DMS153 (cell line): ENCODE measurements around the gene ITPR1.

Experiments used
- DNase-seq: peaks from one replicate; lab custom pipeline; 2025; lab: John Stamatoyannopoulos, UW

The ITPR1 gene

DNA sequence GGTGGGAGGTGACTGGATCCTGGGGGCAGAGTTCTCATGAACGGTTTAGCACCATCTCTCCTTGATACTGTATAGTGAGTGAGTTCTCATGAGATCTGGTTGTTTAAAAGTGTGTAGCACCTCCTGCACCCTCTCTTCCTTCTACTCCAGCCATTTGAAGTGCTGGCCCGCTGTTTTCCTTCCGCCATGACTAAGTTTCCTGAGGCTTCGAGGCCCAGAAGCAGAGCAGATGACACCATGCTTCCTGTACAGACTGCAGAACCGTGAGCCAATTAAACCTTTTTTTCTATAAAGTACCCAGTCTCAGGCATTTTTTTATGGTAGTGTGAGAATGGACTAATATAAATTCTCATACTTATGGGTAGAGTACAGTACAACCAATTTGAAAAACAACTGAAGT lies 362.5 kb downstream of the ITPR1 start:
- no peak for DNase-seq

- DNase-seq, result no peak
These were observed 363.0 kb downstream of the ITPR1 start for GRCh38 chr3:4856136-4856535.

DNA sequence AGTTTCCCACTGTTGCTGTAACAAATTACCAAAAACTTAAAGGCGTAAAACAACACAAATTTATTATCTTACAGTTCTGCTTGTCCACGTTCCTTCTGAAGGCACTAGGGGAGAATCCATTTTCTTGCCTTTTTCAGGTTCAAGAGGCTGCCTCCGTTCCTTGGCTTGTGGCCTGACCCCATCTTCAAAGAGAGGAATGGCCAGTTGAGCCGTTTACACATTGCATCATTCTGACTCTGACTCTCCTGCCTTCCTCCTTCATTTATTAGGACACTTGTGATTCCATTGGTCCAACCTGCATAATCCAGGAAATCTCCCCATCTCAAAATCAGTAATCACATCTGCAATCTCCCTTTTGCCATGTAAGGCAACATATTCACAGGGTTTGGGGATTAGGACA lies 363.4 kb downstream of the ITPR1 start:
- no peak for DNase-seq

GRCh38 chr3:4856986-4857385 lies 363.8 kb downstream of the ITPR1 start:
- DNase-seq, result no peak

DNA sequence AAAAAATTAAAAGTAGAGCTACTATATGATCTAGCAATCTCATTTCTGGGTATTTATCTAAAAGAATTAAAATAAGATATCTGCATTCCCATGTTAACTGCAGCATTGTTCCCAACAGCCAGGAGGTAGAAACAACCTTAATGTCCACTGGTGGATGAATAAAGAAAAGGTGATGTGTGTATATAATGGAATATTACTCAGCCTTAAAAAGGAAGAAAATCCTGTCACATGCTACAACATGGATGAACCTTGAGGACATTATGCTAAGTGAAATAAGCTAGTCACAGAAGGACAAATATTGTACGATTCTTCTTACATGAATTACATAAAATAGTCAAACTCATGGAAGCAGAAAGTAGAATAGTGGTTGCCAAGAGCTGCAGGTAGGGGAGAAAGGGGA lies 366.6 kb downstream of the ITPR1 start:
- no peak for DNase-seq

- no peak for DNase-seq
These were observed 369.8 kb downstream of the ITPR1 start for GRCh38 chr3:4862973-4863372.

DNA sequence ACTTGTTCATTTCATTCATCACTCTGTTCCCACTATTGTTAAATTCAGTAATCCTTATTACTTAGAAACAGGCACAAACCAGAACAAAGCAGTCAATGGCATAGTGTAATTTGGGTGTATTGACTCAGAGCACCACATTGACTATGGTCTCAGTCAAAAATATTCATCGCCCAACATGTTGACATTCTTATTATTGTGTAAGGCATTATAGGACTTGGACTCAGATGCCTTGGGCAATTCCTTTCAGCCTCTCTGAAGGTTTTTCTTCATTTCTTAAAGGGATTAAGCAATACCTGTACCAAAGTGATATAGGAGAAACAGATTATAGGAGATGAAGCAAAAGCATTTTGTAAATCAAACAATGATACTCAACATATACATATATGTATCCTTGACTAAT lies 371.4 kb downstream of the ITPR1 start:
- no peak for DNase-seq

DNA sequence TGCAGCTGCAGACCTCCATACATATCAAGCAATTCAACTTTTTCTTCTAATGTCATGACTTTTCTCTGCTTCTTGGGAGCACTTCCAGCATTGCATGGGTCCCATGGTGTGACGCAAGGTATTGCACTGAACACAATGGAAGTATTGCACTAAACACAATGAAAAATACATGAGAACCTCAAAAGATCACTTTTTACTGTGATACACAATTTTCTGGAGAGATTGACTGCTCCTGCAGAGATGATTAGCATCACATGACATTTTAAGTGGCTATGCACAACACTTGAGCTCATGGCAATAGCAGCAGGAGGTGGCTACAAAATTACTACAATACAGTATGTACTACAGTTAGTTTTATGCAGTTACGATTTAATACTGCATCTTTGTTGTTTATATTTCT lies 372.6 kb downstream of the ITPR1 start:
- DNase-seq, result no peak

- no peak for DNase-seq
These were observed 373.7 kb downstream of the ITPR1 start for GRCh38 chr3:4866866-4867265.

GRCh38 chr3:4877173-4877787 lies 384.1 kb downstream of the ITPR1 start:
- no peak for DNase-seq

DNA sequence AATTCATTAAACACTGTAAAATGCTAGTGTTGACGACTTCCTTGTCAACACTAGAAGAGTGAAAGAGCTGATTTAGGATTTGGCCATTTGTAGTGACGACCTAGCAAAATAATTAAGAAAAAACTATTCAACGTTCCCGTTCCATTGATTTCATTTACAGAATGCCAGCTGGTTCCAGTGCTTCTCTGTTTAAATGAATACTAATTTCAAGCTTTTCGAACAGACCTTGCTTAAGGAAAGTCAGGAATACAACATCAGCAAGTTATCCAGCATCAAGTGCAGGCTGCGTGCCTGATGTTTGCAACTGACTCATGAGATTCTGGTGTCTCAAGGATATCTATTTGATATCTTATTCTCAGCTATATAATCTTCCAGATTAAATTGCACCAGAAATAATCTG lies 387.7 kb downstream of the ITPR1 start:
- DNase-seq, result no peak

DNA sequence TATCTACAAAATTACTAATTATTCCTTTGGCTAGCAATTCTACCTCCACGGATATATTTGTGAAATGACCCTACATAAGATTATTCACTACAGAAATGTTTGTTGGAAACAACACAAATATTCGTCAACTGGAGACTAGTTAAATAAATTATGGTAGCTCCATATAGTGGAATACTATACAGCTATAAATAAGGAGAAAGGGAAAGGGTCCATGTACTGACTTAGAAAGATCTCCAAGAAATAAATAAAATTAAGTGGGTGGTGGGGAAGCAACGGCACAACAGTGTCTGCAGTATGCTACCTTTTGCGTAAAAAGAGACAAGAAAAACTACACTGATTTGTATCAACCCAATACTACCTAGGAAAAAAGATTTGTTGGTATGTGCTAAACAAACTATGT lies 389.4 kb downstream of the ITPR1 start:
- DNase-seq, result no peak

DNA sequence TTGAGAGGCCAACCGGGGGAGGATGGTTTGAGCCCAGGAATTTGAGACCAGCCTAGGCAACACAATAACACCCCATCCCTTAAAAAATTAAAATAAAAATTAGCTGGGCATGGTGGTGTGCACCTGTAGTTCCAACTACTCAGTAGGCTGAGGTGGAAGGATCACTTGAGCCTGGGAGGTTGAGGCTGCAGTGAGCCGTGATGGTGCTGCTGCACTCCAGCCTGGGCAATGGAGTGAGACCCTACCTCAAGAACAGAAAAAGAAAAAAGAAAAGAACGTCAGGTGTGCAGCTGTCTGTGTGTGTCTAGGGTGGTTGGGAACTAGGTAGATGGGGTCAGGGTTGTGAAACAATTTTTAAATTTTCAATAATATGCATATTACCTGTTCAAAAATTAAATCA lies 389.9 kb downstream of the ITPR1 start:
- DNase-seq, result no peak

GRCh38 chr3:4884888-4885287 lies 391.7 kb downstream of the ITPR1 start:
- DNase-seq, result no peak

GRCh38 chr3:4885316-4885715 lies 392.2 kb downstream of the ITPR1 start:
- no peak for DNase-seq

DNA sequence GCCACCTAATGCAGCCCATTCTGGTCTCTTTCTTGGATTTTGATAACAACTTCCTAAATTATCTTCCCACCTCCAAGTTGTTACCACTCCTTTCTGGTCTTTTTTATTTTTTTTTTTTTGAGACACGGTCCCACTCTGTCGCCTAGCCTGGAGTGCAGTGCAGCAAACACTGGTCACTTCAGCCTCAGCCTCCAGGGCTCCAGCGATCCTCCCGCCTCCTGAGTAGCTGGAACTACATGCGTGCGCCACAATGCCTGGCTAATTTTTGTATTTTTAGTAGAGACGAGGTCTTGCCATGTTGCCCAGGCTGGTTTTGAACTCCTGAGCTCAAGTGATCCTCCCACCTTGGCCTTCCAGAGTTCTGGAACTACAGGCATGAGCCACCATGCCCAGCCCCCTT lies 393.3 kb downstream of the ITPR1 start:
- no peak for DNase-seq

- no peak for DNase-seq
These were observed 394.0 kb downstream of the ITPR1 start for GRCh38 chr3:4887177-4887576.

DNA sequence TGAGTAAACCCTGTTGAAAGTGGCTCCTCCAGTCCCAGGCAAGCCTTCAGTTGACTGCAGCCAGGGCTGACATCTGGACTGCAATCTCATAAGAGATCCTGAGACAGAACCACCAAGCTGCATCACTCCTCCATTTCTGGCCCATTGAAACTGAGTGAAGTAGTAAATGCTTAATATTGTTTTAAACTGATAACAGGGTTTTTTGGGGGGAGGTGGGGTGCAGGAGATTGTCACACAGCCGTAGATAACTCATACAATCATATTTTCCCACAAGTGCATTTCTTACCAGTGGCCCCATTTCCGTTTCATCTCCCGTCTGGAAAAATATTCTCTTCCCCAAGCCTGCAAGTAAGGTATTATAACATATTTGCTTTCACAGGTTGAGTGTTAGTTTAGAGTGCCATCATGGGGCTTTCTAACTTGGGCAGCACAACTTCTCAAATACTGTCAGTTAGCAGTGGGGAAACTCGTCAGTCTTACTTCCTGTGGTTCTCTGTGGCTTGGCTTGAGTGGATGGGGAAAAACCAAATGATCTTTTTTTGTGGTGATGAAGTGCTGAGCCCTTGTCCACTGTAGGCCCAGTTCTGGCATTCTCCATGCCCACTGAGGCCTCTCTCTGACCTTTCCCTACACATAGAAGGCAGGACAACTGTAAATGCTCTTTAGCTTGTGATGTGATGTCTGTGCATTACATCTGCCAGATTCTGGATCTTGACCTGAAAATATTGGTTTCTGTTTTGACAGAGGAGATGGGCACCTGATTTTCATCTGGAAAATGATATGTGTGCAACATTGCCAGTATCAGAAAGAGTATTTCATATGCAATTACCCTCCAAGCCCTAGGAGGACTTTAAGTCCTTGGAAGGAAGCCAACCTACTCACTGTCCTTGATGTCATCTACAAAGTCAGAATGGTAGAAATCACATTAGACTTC lies 396.0 kb downstream of the ITPR1 start:
- DNase-seq, result no peak

DNA sequence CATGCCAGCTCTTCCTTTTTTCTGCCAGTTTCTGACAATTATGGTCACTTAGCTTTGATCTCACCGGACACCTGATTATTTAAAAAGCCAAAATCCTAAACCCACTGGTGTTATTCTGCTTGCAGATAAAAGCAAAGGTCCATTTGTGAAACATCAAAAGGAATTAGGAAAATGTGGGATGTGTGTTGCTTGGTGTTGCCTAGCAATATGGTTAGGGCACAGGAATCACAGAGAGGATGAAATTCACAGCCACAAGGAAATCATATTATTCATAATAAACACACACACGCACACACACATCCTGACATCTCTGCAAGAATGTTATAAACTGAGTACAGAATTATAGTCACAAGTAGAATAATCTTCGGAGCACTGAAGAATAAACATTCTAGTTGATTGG lies 396.7 kb downstream of the ITPR1 start:
- no peak for DNase-seq

- no peak for DNase-seq
These were observed 401.9 kb downstream of the ITPR1 start for GRCh38 chr3:4894891-4895530.

DNA sequence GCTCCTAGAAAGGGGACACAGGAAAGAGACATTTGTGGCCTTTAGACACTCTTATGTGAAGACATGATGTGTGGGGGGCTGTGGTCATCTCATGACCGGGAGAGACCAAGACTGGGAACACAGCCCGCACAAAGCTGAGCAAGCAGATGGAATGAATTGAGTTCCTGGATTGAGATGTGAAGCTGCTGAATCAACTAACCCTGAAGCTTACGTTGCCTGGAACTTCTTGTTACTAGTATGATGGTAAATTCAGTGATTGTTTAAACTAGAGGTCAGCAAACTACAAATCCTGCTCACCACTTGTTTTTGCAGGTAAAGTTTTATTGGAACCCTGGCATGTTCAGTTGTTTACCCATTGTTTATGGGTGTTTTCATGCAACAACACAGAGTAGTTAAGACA lies 402.7 kb downstream of the ITPR1 start:
- DNase-seq, result no peak
